Left forelimb (tissue), 1 donor: ENCODE data around the gene PLXNA4.

ENCODE experiments used
- DNase-seq: peaks from one replicate; pipeline ENCODE4 v3.0.0-alpha.2; 2018; ENCODE audit warnings: low spot score

The PLXNA4 gene

DNA sequence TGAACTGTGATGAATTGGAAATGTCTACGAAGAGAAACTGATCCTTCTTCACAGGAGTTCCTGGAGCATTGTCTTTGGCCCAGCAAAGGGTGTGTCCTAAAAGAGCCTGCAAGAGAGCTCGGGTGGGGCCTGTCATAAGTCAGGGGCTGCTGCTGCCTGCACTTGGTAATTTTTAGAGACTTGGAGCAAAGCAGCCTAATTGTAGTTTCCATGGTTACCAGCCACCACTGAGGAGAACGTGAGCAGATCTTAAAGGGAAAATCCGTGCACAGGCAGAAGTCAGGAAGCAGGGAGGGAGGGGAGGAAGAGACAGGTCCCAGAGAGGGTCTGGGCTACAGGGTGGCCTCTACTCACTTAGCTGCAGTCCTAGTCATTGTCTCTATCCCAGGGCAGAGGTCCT, 463.6 kb downstream of the PLXNA4 start:
- DNase-seq: peak; percentile 41

DNA sequence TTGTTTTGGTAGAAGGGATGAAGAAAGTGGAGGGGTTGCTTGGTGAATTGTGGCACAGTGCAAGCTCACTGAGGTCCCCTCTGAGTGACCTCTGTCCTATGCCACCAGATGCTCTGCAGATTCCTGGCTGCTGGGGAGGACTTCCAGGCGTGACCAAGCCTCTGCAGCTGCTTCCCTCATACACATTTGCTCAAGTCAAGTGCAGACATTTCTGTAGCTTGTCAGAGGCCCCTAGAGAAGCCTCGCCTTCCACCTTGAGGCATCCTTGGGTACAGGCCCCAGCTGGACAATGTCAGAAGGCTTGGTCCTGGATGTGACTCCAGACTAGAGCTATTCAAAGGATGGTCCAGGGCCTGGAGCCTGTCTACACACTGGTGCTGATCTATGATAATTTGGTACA, 464.2 kb downstream of the PLXNA4 start:
- DNase-seq: peak; percentile 54

DNA sequence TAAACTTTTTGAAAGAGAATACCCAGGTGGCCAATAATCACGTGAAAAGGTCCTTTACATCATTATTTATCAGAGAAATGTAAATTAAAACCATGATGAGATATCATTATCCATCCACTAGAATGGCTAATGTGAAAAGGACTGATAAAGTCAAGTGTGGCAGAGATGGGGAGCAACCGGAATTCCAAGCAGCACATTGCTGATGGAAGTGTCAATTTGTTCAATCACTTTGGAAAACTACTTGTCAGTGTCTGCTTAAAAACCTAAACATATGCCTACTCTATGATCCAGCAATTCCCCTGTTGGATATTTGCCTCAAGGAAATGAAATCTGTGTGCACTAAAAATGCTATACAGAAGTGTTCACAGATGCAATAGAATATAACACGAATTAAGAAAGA, 465.6 kb downstream of the PLXNA4 start:
- no peak for DNase-seq

DNA sequence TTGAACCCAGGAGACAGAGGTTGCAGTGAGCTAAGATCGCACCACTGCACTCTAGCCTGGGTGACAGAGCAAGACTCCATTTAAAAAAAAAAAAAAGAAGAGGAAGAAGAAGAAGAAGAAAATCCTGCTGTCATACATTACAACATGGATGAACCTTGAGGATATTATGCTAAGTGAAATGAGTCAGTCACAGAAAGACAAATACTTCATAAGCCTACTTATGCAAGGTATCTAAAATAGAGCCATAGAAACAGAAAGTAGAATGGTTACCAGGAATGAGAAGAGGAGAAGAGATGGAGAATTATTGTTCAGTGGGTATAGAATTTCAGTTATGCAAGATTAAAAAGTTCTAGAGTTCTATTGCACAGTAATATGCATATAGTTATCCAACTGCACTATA, 466.5 kb downstream of the PLXNA4 start:
- no peak for DNase-seq

DNA sequence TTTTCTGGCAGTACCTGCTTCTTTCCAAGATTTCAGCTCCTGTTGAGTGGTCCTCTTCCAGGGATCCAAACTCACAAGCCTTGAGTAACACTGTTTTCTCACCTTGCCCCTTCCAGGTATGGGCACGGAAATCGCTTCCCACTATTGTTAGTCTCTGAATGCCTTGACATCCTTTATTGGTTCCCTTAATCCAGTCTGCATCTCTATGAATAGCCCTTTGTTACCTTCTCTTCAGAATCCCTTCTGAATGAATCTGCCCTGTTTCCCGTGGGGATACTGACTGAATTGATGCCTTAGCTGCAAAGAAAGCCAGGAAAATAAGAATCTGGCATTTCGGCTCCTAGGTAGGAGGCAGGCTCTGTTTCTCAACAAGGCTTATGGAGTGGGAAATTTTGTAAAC, 467.7 kb downstream of the PLXNA4 start:
- no peak for DNase-seq

DNA sequence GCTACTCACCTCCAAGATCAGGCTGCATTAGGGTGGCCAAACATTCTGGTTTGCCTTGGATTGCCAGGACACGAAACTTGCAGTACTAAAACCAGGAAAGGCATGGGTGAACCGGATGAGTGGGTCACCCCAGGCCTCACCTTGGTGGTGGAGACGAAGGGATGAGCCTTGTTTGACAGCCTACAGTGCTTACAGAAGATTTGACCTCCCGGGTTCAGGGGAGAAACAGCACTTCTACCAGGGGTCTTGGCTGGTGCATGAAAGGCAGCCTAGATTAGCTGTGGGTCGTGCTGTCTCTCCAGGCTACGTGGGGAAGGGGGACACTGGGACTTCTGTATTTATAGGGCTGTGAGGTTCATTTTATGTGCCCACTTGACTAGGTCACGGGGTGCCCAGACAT, 469.8 kb downstream of the PLXNA4 start:
- no peak for DNase-seq

DNA sequence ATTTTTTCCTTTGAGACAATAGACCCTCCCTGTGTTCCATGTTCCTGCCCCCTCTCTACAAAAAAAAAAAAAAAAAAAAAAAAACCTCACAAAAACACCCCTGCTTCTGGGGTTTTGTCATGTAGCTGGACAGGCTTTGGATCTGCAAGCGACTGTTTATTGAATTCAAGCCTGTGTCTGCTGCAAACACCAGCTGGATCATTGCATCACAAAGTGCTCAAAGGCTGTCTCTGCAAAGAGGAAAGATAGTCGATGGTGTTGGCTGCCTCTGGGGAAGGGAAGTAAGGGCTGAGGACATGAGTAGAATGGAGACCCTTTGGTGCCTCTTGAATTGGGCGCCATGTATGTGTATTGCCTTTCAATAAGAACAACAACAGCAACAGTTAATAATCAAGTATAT, 471.2 kb downstream of the PLXNA4 start:
- DNase-seq: no peak

DNA sequence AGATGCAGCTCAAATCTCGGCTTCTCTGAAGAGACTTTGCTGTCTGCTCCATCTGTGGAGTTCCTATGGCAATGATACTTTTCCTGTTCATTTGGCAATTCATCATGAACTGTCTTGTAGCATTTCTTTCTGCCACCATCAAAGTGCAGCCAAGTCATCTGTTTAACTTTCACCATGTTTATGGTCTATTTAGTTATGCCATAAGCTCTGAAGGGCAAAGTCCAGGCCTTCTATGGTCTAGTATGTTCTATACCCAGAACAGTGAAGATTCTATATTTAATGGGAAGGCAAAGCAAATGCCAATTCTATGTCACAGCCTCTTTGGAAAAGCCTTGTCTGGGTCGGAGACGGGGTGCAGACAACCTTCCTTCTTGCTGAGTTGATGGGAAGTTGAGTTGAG, 472.6 kb downstream of the PLXNA4 start:
- DNase-seq: no peak

DNA sequence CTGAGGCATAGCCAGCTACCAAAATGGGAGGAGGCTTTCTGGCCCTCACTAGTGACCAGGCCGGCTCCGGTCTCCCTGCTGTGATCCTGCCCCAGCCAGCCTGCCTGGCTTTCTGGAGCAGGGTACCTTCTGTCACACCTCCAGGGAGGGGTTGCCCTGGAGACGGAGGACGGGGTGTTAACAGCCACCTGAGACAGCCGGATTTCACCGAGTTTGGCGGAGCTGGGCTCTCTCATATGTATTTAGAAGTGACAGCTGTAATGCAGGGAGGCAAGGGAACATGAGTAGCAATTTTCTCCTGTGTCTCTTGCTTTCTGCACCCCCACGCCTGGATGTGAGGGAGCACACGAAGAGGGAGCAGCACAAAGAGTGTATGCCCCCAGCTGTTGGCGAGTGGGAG, 473.3 kb downstream of the PLXNA4 start:
- no peak for DNase-seq

DNA sequence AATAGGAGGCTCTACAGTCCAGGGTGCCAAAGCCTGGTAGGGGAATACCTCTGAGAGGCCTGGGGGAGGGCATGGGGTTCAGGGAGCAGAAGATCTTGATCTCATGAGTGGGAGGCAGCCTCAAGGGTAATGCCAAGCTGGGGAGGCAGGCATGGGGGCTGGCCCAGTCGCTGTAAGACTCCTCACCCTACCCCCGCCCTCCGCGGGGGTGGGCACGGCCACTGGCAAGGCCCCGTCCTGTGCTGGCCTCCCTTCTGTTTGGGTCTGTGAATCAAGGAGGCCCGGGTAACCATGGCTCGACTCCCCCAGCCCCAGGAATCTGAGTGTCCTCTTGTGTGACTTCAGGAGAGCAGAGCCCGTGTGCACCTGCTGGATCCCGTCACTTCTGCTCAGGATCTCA, 473.9 kb downstream of the PLXNA4 start:
- no peak for DNase-seq

DNA sequence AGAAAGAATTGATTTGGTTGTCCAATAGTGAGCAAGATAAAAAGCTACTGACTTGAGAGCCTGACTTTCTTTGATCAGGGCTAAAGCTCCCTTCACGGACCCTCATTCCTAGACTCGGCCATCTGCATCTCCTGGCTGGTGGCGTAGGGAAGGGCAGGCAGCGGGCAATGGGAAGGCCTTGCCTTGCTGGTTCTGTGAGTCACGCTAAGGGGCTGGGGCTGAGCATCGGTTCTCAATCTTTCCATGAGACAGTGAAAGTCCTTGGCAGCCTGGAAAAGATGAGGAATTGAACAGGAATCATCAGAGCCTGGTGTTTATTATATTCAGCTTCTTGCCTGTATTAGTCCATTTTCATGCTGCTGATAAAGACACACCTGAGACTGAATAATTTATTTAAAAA, 475.3 kb downstream of the PLXNA4 start:
- no peak for DNase-seq

DNA sequence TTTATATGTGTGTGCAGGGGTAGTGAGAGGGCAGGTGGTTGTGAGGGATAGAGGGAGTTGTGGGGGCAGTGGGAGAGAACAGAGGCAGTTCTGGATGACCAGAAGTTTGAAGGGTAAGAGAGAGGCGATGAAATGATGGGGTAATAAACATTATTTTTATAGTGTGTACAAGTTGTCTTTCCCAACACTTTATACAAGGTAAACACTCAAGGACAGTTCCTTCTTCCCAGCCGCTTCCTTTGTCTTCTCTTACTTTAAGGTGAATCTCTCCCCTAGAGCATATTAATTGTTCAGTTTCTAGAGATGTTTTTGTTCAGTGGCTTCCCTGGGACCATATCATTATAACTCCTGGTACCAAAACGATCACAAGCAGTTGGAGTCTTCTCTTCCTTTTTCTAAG, 475.8 kb downstream of the PLXNA4 start:
- DNase-seq: no peak

DNA sequence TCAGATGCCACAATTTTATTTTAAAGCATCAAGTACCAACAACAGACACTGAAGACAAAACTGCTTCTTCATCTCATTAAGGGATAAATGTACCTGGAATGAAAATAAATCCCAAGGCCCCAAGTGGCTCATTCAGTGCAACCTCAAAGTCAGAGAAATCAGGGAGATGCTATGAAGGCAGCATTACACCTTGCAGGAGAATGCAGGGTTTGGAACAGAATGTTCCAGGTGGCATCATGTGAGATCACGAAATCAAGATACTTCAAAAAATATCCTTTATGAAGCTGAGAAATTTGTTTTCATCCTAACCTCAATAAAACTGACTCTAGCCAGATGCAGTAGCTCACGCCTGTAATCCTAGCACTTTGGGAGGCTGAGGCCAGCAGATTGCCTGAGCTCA, 477.1 kb downstream of the PLXNA4 start:
- DNase-seq: no peak

DNA sequence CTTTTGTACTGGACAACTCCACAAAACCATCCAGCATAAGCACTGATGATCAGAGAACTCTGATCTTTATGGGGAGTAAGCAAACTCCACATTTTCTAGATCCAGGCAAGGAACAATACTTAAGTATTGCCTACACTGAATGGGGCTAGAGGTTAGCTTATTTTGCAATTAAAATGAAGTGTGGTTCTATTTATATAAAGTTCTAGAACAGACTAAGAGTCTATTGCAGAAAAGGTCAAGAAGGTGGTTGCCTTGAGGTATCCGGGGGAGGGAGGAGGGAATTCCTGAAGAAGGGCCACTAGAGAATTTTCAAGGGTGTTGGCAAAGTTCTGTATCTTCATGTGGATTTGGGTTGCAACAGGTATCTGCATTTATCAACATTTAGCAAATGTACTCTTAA, 477.9 kb downstream of the PLXNA4 start:
- DNase-seq: no peak

DNA sequence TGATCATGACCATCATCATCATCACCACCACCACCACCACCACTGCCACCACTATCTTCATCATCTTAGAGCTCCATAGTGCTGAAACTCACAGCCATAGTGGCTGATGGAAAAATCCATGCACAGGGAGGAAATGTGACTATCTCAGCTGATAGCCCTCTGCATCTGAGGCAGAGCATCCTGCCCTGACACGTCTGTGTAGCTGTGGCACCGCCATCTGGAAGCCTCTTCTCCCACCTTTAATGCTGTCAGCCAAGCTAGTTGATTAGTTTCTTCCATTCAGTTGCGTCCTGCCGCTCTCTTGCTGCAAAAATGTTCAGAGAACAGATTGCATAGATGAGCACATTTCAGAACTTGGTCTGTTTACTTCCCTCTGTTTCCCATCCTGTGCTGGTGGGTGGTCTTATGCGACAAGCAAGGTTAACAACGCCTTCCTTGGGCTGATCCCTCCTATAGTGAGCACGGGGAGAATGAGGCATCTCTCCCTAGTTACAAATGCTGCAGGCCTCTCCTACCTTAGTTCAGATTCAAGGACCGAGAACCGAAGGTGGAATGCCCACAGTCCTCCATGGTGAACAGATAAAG, 478.6 kb downstream of the PLXNA4 start:
- DNase-seq: no peak

DNA sequence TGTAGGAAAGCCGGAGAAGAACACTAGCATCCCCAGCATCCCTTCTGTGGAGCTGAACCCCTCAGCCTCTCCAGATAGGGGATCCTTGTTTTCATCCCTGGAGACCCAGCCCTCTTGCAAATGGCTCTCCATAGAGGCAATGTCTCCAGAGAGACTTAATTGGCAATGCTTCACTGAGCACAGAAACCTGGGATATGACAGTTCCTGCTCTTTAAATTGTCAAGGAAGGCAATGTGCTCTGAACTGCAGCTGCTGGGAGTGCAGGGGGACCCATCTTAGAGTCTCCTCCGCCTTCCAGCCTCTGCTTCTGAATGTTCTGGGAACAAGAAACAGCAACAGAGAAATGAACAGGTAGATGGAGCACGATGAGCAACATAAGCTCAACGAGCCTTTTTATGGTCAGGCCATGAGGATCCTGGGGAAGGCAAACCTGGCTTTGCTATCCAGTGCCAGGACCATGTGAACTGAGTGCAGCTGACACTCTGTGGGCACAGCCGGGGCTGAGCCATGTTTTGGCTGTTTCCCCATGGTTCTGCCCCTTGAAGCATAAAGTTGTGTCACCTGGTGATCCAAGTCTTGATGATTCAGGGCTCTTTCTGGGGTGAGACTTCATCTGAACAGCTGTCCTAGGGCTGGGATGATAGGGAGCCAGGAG, 481.0 kb downstream of the PLXNA4 start:
- no peak for DNase-seq

DNA sequence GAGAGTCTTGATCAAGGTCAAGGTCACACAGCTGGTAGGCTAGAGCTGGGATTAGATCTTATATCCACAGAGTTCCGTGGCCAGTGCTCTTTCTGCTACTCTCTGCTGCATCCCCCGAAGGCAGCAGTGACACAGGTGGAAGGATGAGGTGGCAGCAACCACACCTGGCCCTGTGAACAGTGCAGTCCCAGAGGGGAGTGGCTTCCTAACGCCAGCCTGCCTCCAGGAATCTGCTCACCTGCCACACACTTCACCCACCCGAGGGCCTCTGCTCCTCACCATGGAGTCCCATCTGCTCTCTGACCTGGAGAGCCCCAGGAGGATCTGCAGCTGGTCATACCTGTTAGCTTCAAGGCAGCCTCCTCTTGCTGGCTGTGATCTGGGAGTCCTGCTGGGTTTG, 484.2 kb downstream of the PLXNA4 start:
- DNase-seq: no peak

DNA sequence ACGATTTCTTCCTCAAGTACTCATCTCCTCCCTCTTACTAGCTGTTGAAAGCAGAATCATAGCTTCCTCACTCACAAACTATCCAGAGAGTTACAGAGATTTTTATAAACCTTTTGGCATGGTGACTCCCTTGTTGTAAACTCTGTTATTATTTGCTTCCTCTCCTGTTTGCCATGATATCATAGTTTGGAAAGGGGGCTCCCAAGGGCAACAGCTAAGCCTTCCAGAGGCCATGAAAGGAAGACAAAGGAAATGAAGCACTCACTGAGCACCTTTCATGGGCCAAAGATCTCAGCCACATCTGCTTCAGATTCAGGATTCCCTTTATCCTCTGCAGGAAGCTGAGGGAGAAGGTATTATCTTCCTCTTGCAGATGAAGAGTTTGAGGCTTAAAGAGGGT, 484.6 kb downstream of the PLXNA4 start:
- DNase-seq: no peak

DNA sequence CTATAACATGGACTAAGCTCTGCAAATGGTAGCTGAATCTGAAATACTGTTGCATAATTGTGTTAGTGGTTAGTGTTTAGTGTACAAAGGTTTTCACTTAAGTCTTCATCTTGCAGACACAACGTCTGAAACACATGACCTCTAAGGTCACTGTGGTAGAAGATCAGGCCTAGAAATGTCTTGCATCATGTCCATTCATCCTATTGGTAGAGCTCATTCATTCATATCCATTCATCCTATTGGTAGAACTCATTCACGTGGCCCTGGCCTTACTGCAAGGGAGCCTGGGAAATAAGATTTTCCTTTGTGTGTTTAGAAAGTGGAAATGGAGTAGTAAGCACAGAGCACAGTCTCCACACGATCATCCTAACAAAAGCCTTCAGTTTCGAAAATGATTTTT, 485.8 kb downstream of the PLXNA4 start:
- no peak for DNase-seq

DNA sequence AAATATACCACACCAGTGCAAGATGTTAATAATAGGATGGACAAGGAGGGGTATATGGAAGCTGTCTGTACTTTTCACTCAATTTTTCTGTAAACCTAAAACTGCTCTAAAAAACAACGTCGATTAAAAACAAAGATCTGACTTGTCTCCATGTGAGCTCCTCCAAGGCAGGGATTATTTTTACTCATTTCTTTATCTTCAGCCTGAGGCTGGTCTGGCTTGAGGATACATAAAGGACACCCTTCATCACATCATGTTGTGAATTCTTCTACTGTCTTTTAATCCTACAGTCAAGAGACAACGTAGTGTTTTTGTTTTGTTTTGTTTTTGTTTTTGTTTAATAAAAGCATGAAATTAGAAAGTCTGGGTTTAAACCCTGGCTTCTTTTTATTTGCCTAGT, 486.9 kb downstream of the PLXNA4 start:
- no peak for DNase-seq

DNA sequence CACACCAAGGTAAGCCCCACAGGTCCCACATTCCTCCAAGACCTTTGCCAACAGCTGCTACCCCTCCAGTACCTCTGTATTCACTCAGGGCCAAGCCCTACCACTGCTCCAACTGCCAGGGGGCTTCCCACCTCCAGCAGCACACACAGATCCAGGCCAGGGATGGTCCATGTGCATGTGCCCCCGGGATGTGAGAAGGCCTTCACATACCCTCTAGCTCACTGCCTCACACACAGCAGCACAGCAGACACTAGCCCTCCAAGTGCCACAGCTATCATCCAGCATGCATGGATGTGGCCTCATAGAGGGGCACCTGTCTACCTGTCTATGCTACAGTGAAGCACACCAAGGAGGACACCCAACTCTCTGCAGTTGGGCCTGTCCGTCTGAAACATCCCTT, 488.8 kb downstream of the PLXNA4 start:
- DNase-seq: no peak

DNA sequence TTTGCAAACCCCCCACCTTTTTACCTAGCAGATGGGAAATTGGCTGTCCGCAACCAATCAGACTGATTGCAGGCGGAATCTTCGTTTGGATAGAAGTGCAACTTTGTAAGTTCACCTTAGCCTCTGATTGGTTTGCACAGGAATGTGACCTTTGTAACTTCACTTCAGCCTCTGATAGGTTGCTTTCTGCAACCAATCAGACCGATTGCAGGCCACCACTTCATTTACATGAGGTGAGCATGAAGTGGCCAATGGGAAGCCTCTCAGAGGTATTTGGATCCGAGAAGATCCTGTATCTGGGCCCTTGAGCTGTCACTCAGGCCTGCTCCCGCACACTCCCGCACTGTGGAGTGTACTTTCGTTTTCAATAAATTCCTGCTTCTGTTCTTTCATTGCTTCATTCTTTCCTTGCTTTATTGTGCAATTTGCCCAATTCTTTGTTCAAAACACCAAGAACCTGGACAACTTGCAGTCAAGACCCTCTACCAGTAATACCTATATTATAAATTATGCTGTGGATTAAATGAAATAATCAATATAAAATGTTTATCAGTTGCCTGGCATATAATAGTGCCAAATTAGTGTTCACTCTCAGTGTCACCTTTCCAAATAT, 491.4 kb downstream of the PLXNA4 start:
- no peak for DNase-seq

DNA sequence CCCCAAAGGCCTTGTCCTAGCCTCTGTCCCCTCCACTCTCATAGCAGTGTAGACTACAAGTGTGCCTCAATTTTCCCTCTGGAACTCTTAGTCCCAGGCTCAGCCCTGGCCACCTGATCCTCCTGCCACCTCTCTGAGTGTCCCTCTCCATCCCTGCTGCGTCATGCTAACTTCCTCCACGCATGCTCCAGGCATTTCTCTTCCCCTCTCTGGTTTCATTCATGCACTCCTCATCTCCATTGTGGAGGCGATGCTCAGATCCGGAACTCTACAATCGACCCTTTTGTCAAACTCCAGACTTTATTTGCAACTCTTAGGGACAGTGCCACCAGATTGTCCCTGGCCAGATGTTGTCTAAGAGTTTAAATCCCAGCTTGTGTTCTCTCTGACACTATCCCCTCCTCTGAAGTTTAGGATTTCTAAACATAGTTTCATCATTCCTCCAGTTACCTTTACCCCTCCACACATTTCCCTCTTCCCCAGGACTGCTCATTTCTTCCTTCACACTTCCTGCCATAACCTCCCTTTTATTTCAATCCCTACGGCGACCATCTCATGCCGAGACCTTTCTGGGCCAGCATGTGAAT, 492.6 kb downstream of the PLXNA4 start:
- DNase-seq: no peak

DNA sequence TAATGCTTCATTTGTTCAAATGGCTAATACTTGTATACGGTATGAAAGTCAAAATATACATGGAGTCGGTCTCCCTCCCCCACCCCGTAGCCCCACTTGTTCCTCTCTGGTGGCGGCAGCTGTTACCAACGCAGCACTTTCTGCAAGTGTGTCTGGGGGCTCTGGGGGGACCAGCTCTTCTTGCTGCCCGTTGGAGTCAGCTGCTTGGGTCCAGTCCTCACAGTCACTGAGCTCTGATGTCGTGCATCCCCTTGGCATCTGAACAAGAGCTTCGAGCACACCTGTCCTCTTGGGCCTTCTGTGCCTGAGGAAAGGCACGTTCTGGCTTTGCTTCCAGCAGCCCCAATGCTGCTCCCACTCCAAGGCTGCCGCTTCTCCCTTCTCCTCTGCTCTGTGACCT, 493.1 kb downstream of the PLXNA4 start:
- DNase-seq: no peak
